GM10266 (cell line): ENCODE measurements around the gene GIMD1.

Experiments
- DNase-seq: peaks from one replicate; pipeline ENCODE4 v3.0.0; 2012; ENCODE audit errors: extremely low spot score
- TF ChIP-seq, protein P1 (sequence below): IDR thresholded peaks from 2 replicates; pipeline ENCODE4 v1.5.1; 2012; ENCODE audit warnings: mild to moderate bottlenecking, low read depth; ENCODE audit not compliant: control insufficient read depth, insufficient read depth; ENCODE audit errors: missing control alignments

The GIMD1 gene

DNA sequence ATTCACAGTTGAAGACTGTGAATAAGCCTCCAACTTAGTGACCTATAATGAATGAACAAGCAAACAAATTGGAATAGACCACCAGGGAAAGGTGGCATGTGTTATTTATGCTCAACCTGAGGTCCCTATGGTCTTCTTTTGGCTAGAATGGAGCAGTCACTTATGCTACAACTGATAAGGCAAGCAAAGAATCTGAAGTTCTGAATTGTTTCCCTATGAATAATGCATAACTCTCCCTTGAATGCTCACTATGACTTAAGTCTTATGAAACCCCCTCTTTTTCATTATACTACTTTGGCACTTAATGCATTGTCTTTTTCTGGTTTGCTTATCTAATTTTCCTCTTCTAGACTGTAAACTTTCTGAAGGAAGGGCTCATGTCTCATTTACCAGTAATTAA is 2.6 kb downstream of the GIMD1 start:
- TF ChIP-seq, protein P1, sequence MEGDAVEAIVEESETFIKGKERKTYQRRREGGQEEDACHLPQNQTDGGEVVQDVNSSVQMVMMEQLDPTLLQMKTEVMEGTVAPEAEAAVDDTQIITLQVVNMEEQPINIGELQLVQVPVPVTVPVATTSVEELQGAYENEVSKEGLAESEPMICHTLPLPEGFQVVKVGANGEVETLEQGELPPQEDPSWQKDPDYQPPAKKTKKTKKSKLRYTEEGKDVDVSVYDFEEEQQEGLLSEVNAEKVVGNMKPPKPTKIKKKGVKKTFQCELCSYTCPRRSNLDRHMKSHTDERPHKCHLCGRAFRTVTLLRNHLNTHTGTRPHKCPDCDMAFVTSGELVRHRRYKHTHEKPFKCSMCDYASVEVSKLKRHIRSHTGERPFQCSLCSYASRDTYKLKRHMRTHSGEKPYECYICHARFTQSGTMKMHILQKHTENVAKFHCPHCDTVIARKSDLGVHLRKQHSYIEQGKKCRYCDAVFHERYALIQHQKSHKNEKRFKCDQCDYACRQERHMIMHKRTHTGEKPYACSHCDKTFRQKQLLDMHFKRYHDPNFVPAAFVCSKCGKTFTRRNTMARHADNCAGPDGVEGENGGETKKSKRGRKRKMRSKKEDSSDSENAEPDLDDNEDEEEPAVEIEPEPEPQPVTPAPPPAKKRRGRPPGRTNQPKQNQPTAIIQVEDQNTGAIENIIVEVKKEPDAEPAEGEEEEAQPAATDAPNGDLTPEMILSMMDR, result no peak
- no peak for DNase-seq

DNA sequence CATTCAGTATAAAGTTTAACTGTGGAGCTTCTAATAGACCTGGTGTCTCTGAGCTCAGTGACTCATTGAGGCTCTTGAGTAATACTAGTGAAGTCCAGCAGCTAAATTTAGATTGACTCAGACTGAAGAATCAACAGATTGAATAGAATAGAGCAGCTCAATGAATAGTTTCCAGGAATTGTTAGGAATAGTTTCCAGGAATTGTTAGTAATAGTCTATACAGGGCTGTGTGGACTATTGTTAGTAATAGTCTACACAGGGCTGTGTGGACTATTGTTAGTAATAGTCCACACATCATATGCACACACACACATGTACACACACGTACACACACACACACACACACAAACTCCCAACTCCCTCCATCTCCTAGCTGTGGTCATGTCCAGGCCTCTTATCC is 3.0 kb downstream of the GIMD1 start:
- no peak for DNase-seq
- TF ChIP-seq, protein P1, result no peak

DNA sequence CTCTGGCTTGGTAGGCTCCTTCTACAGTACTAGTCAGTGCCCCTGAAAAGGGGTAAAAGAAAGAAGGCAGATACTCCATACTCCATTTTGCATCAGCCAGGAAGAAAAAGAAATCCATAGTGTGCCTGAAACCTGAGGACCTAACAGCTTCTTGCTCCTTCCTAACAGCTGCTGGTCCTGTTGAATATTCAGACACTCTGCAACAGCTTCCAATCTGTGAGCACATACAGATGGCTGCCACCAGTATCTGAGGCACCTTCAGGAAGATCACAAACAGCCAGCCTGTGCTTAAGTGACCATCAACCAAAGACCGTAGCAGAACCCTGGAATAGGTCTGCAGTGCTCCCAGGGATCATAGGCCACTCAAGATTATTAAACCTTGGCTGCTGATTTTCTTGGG is 4.3 kb downstream of the GIMD1 start:
- TF ChIP-seq, protein P1, result no peak
- no peak for DNase-seq

DNA sequence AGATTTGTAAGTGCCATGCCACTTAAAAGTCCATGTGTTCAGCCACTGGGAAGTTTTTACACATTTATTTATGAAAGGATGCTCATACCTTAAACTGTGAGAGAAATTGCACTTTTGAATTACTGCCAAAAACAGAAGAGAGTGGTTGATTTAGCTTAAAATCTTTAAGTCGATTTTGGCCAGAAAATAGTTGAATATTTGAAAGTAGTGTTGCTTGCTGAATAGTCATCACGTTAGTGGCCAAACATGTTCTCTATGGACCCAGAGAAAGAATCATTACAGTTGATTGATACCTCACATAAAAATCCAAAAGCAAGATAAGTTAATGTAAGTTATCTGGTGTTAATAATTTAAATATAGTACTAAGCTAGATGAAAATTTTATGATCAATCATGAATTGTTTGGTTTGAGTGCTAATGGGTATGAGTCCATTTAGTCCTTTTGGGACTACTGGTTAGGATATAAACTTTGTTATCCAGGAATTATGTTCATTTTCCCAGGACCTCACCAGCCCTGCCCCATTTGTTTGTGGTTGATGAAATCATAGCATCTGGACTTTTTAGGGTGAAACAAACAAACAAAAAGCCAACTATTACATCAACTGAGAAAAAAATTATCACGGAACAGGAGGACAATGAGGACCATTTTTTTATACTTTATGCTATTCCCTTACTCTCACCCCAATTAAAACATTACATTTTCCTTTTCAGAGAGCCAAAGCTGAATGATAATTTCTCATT is 6.3 kb downstream of the GIMD1 start:
- DNase-seq, result no peak
- TF ChIP-seq, protein P1, result no peak

DNA sequence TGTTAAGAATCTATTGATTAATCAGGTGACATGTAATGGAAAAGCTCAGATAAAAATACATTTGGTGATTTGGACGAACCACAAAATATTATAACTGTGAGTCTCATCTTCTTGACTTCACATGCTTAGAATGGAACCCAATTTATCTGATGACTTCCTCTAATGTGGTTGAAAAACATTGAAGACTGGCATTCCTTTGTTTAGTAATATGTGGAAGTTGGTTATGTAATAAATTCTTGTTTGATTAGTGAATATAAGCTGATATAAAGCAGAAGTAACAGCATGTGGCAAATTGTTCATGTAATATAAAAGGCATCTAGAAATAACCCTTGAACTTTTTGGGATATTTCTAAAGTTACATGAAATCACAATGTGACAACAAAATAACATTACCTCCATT is 9.7 kb downstream of the GIMD1 start:
- TF ChIP-seq, protein P1, result no peak
- no peak for DNase-seq

DNA sequence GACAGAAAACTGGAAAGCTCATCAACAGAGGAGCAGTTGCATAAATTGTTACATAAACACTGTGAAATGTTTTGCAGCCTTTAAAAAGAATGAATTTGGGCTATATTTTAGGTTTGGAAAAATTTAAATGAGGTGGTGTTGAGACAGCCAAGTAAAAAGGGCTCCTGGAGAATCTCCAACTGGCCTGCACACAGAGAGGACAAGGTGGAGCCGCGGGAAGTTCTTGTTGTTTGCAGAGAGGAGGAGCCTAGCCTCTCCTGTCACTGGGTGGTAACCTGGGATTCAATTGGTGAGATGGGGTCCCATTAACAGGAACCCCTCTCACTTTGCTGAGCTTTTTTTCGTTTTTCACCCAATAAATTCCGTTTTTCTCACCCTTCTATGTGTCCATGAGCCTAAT is 13.4 kb downstream of the GIMD1 start:
- DNase-seq, result no peak
- TF ChIP-seq, protein P1, result no peak

DNA sequence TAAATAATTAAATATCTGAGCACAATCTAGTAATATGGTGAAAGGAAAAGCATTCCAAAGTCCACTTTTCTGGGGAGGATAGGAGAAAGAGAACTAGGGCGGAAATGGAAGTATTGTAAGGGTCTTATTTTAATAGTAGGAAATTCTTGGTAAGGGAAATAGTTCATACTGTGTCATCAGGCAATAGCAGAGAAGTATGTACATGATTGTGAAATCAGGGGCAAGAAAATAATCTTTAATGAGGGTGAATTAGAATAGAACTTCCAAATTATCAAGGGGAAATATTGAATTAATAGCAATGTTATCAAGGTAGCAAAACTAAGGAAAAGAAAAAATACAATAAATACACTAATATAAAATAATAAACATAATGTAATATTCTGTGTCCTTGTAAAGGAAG is 14.8 kb downstream of the GIMD1 start:
- TF ChIP-seq, protein P1, result no peak

More for the DNA sequence above, 14.8 kb downstream of the GIMD1 start:
- DNase-seq, result no peak
